Stimulated activated CD4-positive, alpha-beta T cell treated with anti-CD3 and anti-CD28 coated beads, Interleukin-15, amount 100 ng/mL, for 1 hour (primary cell): ENCODE results near the gene LCE3B.
"Not testable (repeated sequence)": the region's sequence is repeated elsewhere in the genome, so short reads cannot be mapped to it uniquely, and the experiment has no call there.

Experiments used
- DNase-seq, 2 donors: peaks; one replicate each; pipeline ENCODE4 v3.0.0-alpha.2; 2020; ENCODE audit warnings: low read depth in 1 of 2, low spot score in 1 of 2

Gene LCE3B

DNA sequence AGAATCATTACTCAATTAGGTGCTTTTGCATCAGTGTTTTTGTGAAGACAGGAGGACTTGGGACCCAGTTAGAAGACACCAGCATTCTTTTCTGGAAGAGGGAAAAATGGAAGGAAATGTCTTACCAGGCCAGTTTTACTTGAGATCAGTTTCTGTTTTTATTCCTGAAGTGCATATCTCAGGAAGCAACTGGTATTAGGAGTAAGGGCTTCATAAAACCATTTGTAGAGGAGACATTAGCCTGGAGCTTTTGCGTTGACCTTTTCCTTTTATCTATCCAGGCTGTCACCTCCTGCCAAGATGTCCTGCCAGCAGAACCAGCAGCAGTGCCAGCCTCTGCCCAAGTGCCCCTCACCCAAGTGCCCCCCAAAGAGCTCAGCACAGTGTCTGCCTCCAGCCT is at the start of gene LCE3B:
Gene LCE3B (plus strand): TSS at position 301 of the 400 bp plus-strand sequence. CDS start 0 bp downstream, at position 301.
- DNase-seq: no peak

- no peak for DNase-seq
Measured at GRCh38 chr1:152565115-152565514, 48.5 kb upstream of the LCE3B start.

- DNase-seq: no peak
Measured at GRCh38 chr1:152565535-152566215, 47.9 kb upstream of the LCE3B start.

GRCh38 chr1:152566681-152567080 is 46.9 kb upstream of the LCE3B start, which contains the start of gene LCE3E:
Gene LCE3E (minus strand): TSS chr1:152566780. CDS start chr1:152566208, 572 bp downstream.
- DNase-seq: no peak

- DNase-seq: no peak
Measured at GRCh38 chr1:152577168-152577567, 36.4 kb upstream of the LCE3B start.

- not testable (repeated sequence) for DNase-seq
Measured at GRCh38 chr1:152579526-152579925, 34.1 kb upstream of the LCE3B start.

DNA sequence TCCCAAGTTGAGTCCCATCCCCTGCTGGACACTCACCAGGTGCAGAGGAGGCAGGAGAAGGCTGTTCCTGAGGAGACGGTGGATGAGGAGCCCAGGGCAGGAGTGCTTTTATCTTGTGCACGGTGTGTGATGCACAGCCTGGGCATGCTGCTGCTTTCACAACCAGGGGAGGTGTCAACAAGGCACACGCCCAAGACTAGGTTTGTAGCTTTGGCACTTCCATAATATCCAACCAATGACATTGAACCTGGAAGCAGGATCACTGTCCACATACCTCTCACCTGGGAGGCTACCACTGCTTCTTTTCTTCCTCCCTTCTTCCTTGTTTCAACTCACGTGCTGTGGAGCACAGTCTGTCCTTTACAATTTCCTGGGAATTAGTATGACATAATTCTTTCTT is 33.2 kb upstream of the LCE3B start, which contains the start of gene LCE3D:
Gene LCE3D (minus strand): TSS at position 84 of the 400 bp plus-strand sequence. CDS start 580 bp downstream, outside the sequence.
- no peak for DNase-seq

DNA sequence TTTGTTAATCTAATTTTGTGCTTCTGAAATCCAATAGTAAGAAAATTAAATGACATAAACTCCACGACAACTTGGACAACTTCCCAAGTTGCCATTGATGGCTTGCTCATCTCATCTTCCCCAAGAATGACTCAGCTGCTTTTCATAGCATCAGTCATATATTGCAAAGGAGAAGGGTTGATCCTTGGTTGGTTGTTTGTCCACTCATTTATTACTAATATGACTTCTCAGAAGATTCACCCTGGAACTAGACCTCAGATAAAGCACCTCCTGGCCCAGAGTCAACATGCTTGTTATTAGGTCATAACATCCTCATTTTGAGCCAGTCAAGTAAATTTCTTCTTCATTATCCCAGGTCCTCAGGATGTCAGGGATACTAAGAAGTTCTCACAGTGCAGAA is 31.0 kb upstream of the LCE3B start:
- no peak for DNase-seq

- DNase-seq: no peak
Measured at GRCh38 chr1:152585586-152585985, 28.0 kb upstream of the LCE3B start.

GRCh38 chr1:152596986-152597385 is 16.6 kb upstream of the LCE3B start:
- DNase-seq: no peak

GRCh38 chr1:152599934-152600333 is 13.7 kb upstream of the LCE3B start, which contains the start of gene LCE3C:
Gene LCE3C (plus strand): TSS chr1:152600234. CDS start chr1:152600732, 498 bp downstream.
- DNase-seq: no peak

DNA sequence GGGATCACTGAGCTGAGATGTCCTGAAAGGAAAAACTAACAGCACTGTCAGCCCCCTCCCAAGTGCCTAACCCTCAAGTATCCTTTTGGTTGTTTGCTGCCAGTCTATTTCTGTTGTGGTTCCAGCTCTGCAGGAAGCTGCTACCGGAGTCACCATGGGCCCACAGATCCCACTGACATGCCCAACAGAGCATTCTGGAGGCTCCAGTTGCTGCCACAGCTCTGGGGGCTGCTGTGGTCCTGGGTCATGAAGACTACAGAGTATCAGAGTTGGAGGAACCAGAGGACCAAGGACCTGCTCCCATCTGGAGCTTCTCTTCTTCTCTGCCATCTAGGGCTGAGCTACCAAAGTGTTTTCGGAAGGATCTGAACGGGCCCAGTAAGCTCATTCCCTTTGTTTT is 8.4 kb downstream of the LCE3B start:
- DNase-seq: no peak

GRCh38 chr1:152622803-152623202 is 9.2 kb downstream of the LCE3B start, which contains the start of gene LCE3A:
Gene LCE3A (minus strand): TSS chr1:152623103. CDS start chr1:152623103, 0 bp downstream.
- no peak for DNase-seq

DNA sequence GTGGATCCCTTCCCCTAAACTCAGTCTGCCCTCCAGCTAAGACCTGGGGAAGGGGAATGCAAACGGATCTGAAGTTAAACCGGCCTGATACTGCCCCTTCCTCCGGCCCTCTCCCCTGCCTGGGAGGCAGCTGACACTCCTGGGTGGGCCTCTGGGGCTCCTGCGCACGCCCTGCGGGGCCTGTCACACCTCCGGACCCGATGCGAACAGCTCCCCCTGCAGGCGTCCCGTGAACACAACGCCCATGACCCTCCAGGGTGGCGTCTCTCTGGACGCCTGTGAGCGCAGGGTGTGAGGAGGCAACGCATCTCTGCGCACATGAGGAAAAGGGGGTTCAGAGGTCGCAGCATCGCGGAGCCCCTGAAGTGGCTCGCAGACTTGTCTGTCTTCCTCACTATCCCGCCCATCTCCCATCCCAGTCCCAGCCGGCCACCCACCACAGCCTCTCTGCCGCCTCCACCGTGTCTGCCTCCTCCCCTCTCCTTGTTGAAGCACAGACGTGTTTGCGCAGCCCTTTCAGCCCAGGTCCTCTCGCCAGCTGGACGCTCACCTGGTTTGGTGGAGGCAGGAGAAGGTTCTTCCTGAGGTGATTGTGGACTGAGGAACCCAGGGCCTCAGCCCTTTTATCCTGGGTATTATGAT is 9.7 kb downstream of the LCE3B start:
- DNase-seq: no peak

DNA sequence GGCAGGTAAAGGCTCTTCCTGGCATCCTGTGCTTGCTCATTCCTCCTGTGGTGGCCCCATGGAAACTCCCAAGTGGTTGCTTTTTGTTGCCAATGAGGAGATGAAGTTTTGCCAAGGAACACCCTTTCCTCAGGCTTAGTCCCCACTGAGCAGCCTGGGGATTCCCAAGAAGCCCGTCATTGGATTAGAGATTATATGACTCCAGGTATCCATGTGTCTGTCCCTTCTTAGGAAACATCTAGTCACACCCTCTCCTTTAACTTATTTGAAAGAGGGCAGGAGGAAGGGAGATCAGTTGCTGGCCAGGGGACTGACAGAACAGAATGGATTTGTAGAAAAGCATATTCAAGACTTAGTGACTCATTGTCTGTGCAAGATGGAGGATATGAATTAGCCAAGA is 13.1 kb downstream of the LCE3B start:
- no peak for DNase-seq

DNA sequence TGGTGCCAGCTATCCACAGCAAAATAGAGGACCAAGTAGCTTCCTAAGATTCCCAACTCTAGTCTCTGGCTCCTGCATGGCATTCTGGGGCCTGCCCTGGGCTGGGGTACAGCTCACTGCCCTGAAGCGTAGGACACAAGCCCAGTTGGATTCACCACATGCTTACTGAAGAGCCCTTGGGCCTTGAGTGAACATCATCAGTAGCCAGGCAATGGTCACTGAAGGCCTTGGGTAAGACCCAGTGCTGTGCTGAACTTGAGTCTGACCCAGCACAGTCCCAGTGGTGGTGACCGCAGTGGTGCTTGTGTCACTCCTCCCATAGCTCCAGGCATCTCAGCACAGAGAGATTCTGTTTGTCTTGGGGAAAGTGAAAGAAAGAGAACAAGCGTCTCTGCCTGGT is 17.0 kb downstream of the LCE3B start:
- no peak for DNase-seq

GRCh38 chr1:152640351-152640750 is 26.7 kb downstream of the LCE3B start:
- DNase-seq: no peak

GRCh38 chr1:152643945-152644344 is 30.3 kb downstream of the LCE3B start:
- no peak for DNase-seq

- no peak for DNase-seq
Measured at GRCh38 chr1:152645146-152645545, 31.5 kb downstream of the LCE3B start.

DNA sequence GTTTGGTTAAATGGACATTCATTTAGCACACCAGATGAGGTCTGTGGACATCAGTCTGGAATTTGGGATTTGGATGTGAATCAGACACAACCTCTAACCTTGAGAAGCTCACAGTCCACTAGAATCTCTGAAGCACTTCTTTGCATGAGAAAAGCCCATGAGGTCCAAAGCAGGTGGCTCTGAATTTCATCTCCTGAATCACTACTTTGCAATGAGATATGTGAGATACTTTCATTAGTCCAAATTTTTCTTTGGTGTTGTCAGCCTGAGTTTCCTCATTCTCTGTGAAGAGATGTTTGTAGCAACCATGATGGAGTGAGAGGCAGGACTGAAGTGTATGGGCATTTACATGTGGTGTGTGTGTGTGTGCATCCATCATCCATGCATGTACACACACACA is 33.0 kb downstream of the LCE3B start:
- DNase-seq: no peak

- DNase-seq: peak in 1 of 2 donors; percentile 2
Measured at GRCh38 chr1:152654110-152654509, 40.5 kb downstream of the LCE3B start.

DNA sequence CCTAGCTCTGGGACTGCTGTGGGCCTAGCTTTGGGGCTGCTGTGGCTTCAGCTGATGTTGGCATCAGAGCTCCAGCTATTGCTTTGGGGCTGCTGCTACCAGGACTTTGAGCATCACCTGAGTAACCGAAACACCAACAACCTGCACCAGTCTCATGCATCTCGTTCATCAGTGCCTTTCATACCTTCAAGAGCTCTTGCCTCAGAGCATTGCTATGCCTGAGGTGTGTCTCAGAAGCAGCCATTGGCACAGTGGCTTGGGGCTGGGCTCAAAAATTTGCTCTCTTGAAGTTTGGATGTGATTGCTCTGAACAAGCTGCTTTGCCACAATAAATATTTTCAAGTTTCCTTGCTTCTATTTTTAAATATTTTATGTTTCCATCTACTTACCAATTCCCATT is 42.8 kb downstream of the LCE3B start:
- no peak for DNase-seq
